Esophagus muscularis mucosa (tissue), 4 donors: ENCODE data around the gene CTNNA3. TPM values are rescaled to one million over a fixed set of nuclear protein-coding genes. Genes with fewer than 3 reads are reported as not detected.

Experiments
- DNase-seq: peaks from one replicate; pipeline ENCODE4 v3.0.0-alpha.2; 2017; ENCODE audit errors: extremely low spot score
- H3K27ac ChIP-seq, 4 donors: fragments of 200-600 bp; sonication (generic); replicated peaks in 1 of 4; 1 replicate in 3 of 4; 2 replicates in 1 of 4; pipeline ENCODE4 v1.5.1; 2016 to 2019; ENCODE audit warnings: mild to moderate bottlenecking in 1 of 4
- H3K27me3 ChIP-seq, 4 donors: fragments of 200-600 bp; sonication (generic); one replicate each; pipeline versions ENCODE4 v1.5.1 to v1.6.0; 2016 to 2019
- H3K36me3 ChIP-seq, 4 donors: fragments of 200-600 bp; sonication (generic); one replicate each; pipeline ENCODE4 v1.5.1; 2016 to 2019
- H3K4me1 ChIP-seq, 4 donors: fragments of 200-600 bp; sonication (generic); one replicate each; pipeline ENCODE4 v1.5.1; 2016 to 2019
- H3K4me3 ChIP-seq, 4 donors: fragments of 200-600 bp; sonication (generic); 1 replicate in 2 of 4; 2 replicates in 2 of 4; pipeline ENCODE4 v1.5.1; 2016 to 2019; ENCODE audit warnings: mild to moderate bottlenecking in 4 of 4, moderate library complexity in 1 of 4
- H3K9me3 ChIP-seq, 4 donors: fragments of 200-600 bp; sonication (generic); 1 replicate in 3 of 4; 2 replicates in 1 of 4; pipeline ENCODE4 v1.5.1; 2016 to 2019
- EP300 ChIP-seq: sonication (generic); formaldehyde crosslinking; IDR thresholded peaks from one replicate; pipeline ENCODE4 v1.6.1; 2017; ENCODE audit warnings: antibody characterized with exemption
- POLR2A ChIP-seq: fragments of 450-650 bp; IDR thresholded peaks from one replicate; pipeline ENCODE4 v1.6.1; 2017; ENCODE audit warnings: antibody characterized with exemption, moderate library complexity, mild to moderate bottlenecking, low read depth
- POLR2AphosphoS5 ChIP-seq, 2 donors: sonication (generic); formaldehyde crosslinking; IDR thresholded peaks; one replicate each; pipeline ENCODE4 v1.6.1; 2017; ENCODE audit warnings: antibody characterized with exemption in 2 of 2
- WGBS: methylation state at CpG from one replicate; pipeline ENCODE4 v1.1.5; 2018; 5-methylcytosine and 5-hydroxymethylcytosine counted together
- intact Hi-C: fragments of 100-400 bp; cut with DNase I; formaldehyde crosslinking; loops from one replicate; pipeline ENCODE4 v1.15.1; 2023
- total RNA-seq, 4 donors: library from RNA; depleted of rRNA; stranded (reverse); fragments of >200 nt; gene quantifications; one replicate each; pipeline versions ENCODE4 v1.1.0 to v1.2.1, GENCODE V29; 2016
- TF ChIP-seq, protein P1 (sequence below), 3 experiments: fragments of 200-600 bp in 2 of 3; fragments of 450-650 bp in 1 of 3; sonication (generic) in 2 of 3; IDR thresholded peaks; one replicate each; pipeline ENCODE4 v1.5.1; 2017 to 2019; ENCODE audit warnings: antibody characterized with exemption in 3 of 3, mild to moderate bottlenecking in 2 of 3, moderate library complexity in 1 of 3

The CTNNA3 gene
- total RNA-seq, 4 donors from 2014 or later, result 5.1 to 27.8 (median 17.6) TPM

DNA sequence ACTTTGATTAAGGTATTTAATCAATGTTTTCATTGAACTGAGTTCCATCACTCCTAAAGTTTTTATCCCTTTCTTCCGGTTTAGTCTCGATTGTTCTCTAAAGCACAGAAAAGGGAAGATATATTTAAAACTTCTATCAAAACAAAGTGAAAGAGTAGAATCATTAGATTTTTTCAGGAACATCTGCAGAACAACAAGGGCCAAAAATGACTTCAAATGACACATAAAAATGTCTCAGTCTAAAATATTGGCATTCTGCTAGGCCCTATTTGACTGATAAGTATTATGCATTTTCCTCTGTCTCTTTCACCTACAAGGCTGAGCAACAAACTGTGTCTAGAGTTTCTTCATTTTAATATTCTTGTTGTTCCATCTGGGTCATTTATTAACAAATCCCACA lies 1669.7 kb downstream of the CTNNA3 start:
- H3K9me3 ChIP-seq, result no peaks in the 10 kb centered on the region
- no peaks in the 10 kb centered on the region for H3K27me3 ChIP-seq
- TF ChIP-seq POLR2AphosphoS5 (IDR thresholded peaks at IDR 0.05), result no peak
- TF ChIP-seq, protein P1, sequence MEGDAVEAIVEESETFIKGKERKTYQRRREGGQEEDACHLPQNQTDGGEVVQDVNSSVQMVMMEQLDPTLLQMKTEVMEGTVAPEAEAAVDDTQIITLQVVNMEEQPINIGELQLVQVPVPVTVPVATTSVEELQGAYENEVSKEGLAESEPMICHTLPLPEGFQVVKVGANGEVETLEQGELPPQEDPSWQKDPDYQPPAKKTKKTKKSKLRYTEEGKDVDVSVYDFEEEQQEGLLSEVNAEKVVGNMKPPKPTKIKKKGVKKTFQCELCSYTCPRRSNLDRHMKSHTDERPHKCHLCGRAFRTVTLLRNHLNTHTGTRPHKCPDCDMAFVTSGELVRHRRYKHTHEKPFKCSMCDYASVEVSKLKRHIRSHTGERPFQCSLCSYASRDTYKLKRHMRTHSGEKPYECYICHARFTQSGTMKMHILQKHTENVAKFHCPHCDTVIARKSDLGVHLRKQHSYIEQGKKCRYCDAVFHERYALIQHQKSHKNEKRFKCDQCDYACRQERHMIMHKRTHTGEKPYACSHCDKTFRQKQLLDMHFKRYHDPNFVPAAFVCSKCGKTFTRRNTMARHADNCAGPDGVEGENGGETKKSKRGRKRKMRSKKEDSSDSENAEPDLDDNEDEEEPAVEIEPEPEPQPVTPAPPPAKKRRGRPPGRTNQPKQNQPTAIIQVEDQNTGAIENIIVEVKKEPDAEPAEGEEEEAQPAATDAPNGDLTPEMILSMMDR (IDR thresholded peaks at IDR 0.05), result no peak
- TF ChIP-seq EP300, result no peak
- TF ChIP-seq POLR2A, result no peak
- DNase-seq, result no peak
- intact Hi-C loops, result no loop called here
- H3K4me3 ChIP-seq, result no peak overlapping the region
- H3K4me1 ChIP-seq, result peaks cover 0 to 3% (median 0%) of the 10 kb centered on the region in 4 donors
- no peaks in the 10 kb centered on the region for H3K36me3 ChIP-seq
- no peak overlapping the region for H3K27ac ChIP-seq
- WGBS, result 78% methylated on average over 2 of the region's 2 CpGs

DNA sequence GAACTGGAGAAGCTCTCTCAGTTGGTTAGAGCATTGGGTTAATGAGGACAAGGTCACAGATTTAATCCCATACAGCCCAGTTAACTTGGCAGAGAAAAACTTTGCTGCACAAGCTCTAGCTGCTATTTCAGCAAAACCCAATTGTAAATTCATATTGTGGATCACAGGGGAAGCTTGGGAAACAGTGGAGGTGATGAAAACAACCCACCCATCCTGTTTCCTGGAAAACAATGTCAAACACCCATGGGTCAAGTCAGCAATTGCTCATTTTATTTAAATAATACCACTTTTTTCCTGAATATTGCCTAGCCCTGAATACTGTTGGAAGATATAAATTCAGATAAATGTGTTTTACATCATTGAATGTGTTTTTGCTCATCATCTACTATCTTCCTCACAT lies 1670.8 kb downstream of the CTNNA3 start:
- no peaks in the 10 kb centered on the region for H3K9me3 ChIP-seq
- no peak overlapping the region for H3K4me3 ChIP-seq
- H3K36me3 ChIP-seq, result no peaks in the 10 kb centered on the region
- intact Hi-C loops, result no loop called here
- TF ChIP-seq POLR2A (no peak), POLR2AphosphoS5 (IDR thresholded peaks at IDR 0.05) (no peak), EP300 (no peak)
- TF ChIP-seq, protein P1 (IDR thresholded peaks at IDR 0.05), result no peak
- no peak overlapping the region for H3K27ac ChIP-seq
- peaks cover 0 to 3% (median 0%) of the 10 kb centered on the region in 4 donors for H3K4me1 ChIP-seq
- no peaks in the 10 kb centered on the region for H3K27me3 ChIP-seq
- no peak for DNase-seq

DNA sequence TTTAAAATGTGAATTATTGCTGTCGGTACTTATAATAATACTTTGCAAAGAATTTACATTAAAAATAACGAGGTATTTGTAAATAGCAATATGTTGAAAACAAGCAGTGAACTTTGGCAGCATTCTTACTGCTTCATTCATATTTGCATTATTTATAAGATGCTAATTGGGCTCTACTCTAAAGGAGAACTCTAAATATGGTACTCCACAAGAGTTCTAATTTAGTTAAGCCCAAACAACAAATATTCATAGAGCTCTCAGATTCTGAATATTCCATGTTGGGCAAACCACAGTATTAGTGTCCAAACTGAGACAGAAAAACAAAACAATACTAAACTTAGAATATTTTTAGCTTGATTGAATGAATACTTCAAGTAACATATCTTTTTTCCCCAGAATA lies 1674.6 kb downstream of the CTNNA3 start:
- DNase-seq, result no peak
- no peak for TF ChIP-seq POLR2A
- TF ChIP-seq EP300, result no peak
- no peak for TF ChIP-seq POLR2AphosphoS5 (IDR thresholded peaks at IDR 0.05)
- intact Hi-C loops, result no loop called here
- WGBS, result 46% methylated on average over 2 of the region's 2 CpGs
- peaks cover 0 to 3% (median 0%) of the 10 kb centered on the region in 4 donors for H3K4me1 ChIP-seq
- H3K9me3 ChIP-seq, result no peaks in the 10 kb centered on the region
- no peaks in the 10 kb centered on the region for H3K36me3 ChIP-seq
- H3K4me3 ChIP-seq, result no peak overlapping the region
- no peaks in the 10 kb centered on the region for H3K27me3 ChIP-seq
- no peak overlapping the region for H3K27ac ChIP-seq

DNA sequence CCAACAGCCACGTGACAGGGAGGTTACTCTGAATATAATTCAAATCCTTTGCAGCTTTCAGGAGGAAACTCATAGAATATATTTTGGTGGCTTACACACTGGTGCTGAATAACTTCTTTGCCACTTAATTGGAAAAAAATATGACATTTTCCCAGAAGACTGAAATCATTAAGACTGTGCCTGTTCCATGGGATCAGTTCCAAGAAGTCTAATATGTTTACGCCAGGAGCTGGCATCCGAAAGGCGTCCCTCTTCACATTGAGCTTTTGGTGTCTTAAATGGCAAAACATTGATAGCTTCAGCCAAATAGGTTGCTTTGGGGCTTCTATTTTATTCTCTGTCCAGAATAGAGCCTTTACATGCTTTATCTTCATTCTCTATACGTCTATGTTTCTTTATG lies 1687.8 kb downstream of the CTNNA3 start:
- no peak for DNase-seq
- Histone ChIP-seq H3K27ac (no peak overlapping the region), H3K4me3 (no peak overlapping the region), H3K9me3 (no peaks in the 10 kb centered on the region), H3K27me3 (no peaks in the 10 kb centered on the region), H3K4me1 (no peaks in the 10 kb centered on the region), H3K36me3 (no peaks in the 10 kb centered on the region)
- TF ChIP-seq, protein P1 (IDR thresholded peaks at IDR 0.05), result no peak
- TF ChIP-seq POLR2A, result no peak
- TF ChIP-seq POLR2AphosphoS5 (IDR thresholded peaks at IDR 0.05), result no peak
- no peak for TF ChIP-seq EP300
- 83% methylated on average over 5 of the region's 5 CpGs for WGBS
- intact Hi-C loops, result no loop called here

DNA sequence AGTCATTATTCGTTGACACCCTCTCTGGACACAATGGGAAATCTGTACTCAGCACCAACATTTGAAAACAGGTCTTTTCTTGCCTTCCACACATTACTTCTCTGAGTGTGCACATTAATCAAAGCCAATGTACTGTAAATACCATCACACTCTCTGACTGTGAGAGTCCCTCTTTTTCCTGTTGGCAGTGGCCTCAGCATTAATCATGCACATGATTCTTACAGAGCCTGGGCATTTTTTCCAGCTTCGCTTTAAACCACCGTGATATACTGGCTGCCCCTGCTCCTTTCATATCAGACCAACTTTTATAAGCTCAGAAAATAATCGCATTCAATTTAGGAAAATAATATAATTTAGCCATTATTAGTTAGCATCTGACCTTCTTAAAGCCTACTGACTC lies 1689.6 kb downstream of the CTNNA3 start:
- no peaks in the 10 kb centered on the region for H3K36me3 ChIP-seq
- no peak for DNase-seq
- intact Hi-C loops, result no loop called here
- no peaks in the 10 kb centered on the region for H3K4me1 ChIP-seq
- H3K9me3 ChIP-seq, result no peaks in the 10 kb centered on the region
- TF ChIP-seq POLR2AphosphoS5 (IDR thresholded peaks at IDR 0.05) (no peak), EP300 (no peak), POLR2A (no peak)
- TF ChIP-seq, protein P1 (IDR thresholded peaks at IDR 0.05), result no peak
- WGBS, result 70% methylated on average over 4 of the region's 4 CpGs
- H3K27me3 ChIP-seq, result no peaks in the 10 kb centered on the region
- H3K27ac ChIP-seq, result no peak overlapping the region
- H3K4me3 ChIP-seq, result no peak overlapping the region
